B cell (primary cell): ENCODE results near the gene GCH1.
"Not testable (repeated sequence)": the region's sequence is repeated elsewhere in the genome, so short reads cannot be mapped to it uniquely, and the experiment has no call there.

ENCODE experiments used
- EZH2 ChIP-seq: IDR thresholded peaks from 2 replicates; pipeline ENCODE4 v1.6.1; 2012; ENCODE audit warnings: borderline replicate concordance, low read depth, mild to moderate bottlenecking, moderate library complexity, low read length; ENCODE audit not compliant: insufficient read depth, poor library complexity, severe bottlenecking
- TF ChIP-seq, protein P1 (sequence below): fragments of 200-600 bp; IDR thresholded peaks from one replicate; pipeline ENCODE4 v1.8.0; 2022; ENCODE audit warnings: antibody characterized with exemption, mild to moderate bottlenecking

GRCh38 chr14:54926570-54926969 is 23.9 kb upstream of the GCH1 start:
- TF ChIP-seq, protein P1, sequence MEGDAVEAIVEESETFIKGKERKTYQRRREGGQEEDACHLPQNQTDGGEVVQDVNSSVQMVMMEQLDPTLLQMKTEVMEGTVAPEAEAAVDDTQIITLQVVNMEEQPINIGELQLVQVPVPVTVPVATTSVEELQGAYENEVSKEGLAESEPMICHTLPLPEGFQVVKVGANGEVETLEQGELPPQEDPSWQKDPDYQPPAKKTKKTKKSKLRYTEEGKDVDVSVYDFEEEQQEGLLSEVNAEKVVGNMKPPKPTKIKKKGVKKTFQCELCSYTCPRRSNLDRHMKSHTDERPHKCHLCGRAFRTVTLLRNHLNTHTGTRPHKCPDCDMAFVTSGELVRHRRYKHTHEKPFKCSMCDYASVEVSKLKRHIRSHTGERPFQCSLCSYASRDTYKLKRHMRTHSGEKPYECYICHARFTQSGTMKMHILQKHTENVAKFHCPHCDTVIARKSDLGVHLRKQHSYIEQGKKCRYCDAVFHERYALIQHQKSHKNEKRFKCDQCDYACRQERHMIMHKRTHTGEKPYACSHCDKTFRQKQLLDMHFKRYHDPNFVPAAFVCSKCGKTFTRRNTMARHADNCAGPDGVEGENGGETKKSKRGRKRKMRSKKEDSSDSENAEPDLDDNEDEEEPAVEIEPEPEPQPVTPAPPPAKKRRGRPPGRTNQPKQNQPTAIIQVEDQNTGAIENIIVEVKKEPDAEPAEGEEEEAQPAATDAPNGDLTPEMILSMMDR: not testable (repeated sequence)
- not testable (repeated sequence) for TF ChIP-seq EZH2
